Thoracic aorta (tissue), 2 donors: Measurements from ENCODE around the gene SYTL3. TPM values are rescaled to one million over a fixed set of nuclear protein-coding genes. Genes with fewer than 3 reads are reported as not detected.

Source experiments
- ATAC-seq: fragments of 150-250 bp; one replicate; pipeline ENCODE4 v1.8.0; 2017; ENCODE audit warnings: low read depth; ENCODE audit not compliant: insufficient number of reproducible peaks, low FRiP score
- DNase-seq: peaks from one replicate; pipeline ENCODE4 v3.0.0-alpha.2; 2020; ENCODE audit warnings: low spot score
- H3K27ac ChIP-seq, 2 donors: fragments of 200-600 bp; sonication (generic); 1 replicate in 1 of 2; 2 replicates in 1 of 2; pipeline ENCODE4 v1.5.1; 2016; ENCODE audit warnings: mild to moderate bottlenecking in 2 of 2, moderate library complexity in 2 of 2
- H3K27me3 ChIP-seq: fragments of 200-600 bp; sonication (generic); replicated peaks from 2 replicates; pipeline ENCODE4 v1.6.0; 2016; ENCODE audit warnings: mild to moderate bottlenecking; ENCODE audit not compliant: insufficient read depth
- H3K36me3 ChIP-seq: fragments of 200-600 bp; sonication (generic); one replicate; pipeline ENCODE4 v1.5.1; 2016
- H3K4me1 ChIP-seq, 2 donors: fragments of 200-600 bp; sonication (generic); 1 replicate in 1 of 2; 2 replicates in 1 of 2; pipeline versions ENCODE4 v1.5.1 to v1.6.0; 2016; ENCODE audit warnings: low read depth in 2 of 2, mild to moderate bottlenecking in 1 of 2; ENCODE audit not compliant: control insufficient read depth in 1 of 2
- H3K4me3 ChIP-seq: fragments of 200-600 bp; sonication (generic); 2 replicates; pipeline ENCODE4 v1.5.1; 2016; ENCODE audit warnings: mild to moderate bottlenecking
- H3K9me3 ChIP-seq: fragments of 200-600 bp; sonication (generic); 2 replicates; pipeline ENCODE4 v1.5.1; 2016
- total RNA-seq, 2 donors: library from RNA; depleted of rRNA; stranded (reverse); fragments of >200 nt; gene quantifications; one replicate each; pipeline versions ENCODE4 v1.1.0 to v1.2.3, GENCODE V29; 2016
- TF ChIP-seq, protein P1 (sequence below): fragments of 200-600 bp; sonication (generic); IDR thresholded peaks from one replicate; pipeline ENCODE4 v1.5.1; 2019; ENCODE audit warnings: antibody characterized with exemption

The SYTL3 gene
- total RNA-seq, 2 donors from 2014 or later, result 7.1 to 9.6 TPM

DNA sequence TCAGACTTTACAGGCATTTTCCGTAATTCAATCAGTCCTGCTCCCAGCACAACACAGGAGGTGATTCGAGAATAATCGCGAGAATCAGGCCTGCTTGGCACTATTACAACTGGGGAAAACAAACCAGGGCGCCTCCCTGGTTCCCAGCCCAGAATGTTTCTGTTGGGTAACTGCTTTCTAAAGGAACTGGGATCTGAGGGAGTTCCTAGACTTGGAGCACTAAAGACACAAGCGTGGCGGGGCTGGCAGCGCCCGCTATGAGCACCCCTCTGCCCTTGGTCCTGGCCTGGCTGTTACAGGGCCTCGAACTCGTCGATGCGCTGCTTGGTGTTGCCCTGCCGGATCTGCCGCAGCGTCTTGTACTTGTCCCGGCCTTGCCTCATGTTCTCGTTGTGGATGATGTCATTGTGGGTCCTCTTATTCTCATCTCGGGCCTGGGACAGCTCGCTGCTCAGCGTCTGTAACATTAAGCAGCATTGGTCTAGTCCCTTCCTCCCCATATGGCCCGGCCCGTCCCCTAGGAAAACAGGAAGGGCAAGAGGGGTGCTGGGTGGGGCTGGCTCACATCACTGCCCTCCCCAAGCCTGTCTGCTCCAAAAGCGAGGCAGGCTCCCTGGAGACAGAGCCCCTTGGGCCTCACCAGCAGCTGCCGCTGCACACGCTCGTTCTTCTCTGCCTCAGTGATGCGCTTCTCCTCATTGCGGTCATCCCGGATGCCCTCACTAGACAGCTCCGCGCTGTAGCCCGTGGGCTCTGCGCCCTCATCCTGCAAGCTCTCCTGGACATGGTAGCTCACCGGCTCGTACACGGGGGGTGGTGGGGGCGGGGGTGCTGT is 117.0 kb downstream of the SYTL3 start:
- Histone ChIP-seq H3K4me3 (no peak overlapping the region), H3K27me3 (no peaks in the 10 kb centered on the region), H3K36me3 (peaks cover 58% of the 10 kb centered on the region), H3K4me1 (peaks cover 3 to 19% of the 10 kb centered on the region in 2 donors), H3K27ac (no peak overlapping the region), H3K9me3 (no peaks in the 10 kb centered on the region)
- TF ChIP-seq, protein P1, sequence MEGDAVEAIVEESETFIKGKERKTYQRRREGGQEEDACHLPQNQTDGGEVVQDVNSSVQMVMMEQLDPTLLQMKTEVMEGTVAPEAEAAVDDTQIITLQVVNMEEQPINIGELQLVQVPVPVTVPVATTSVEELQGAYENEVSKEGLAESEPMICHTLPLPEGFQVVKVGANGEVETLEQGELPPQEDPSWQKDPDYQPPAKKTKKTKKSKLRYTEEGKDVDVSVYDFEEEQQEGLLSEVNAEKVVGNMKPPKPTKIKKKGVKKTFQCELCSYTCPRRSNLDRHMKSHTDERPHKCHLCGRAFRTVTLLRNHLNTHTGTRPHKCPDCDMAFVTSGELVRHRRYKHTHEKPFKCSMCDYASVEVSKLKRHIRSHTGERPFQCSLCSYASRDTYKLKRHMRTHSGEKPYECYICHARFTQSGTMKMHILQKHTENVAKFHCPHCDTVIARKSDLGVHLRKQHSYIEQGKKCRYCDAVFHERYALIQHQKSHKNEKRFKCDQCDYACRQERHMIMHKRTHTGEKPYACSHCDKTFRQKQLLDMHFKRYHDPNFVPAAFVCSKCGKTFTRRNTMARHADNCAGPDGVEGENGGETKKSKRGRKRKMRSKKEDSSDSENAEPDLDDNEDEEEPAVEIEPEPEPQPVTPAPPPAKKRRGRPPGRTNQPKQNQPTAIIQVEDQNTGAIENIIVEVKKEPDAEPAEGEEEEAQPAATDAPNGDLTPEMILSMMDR, result no peak
- ATAC-seq (no peak), DNase-seq (no peak)

DNA sequence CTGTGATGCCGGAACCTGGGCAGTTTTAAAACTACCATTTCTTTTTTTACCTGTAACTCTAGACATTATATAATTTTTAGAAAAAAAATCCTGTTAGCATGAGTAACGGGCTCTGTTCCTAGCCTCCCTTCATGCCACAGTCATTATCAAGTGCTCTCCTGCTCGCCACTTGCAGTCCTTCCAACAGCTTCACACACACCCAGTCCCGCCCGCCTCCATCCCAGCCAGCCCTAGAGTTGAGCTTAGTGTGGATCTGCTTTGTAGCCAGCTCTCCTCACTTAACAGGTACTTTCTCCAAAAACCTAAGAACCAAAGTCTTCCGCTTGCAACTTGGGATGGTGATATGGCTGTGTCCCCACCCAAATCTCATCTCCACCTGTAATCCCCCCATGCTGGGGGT is 117.9 kb downstream of the SYTL3 start:
- peaks cover 3 to 19% of the 10 kb centered on the region in 2 donors for H3K4me1 ChIP-seq
- H3K36me3 ChIP-seq, result peaks cover 66% of the 10 kb centered on the region
- no peak overlapping the region for H3K27ac ChIP-seq
- TF ChIP-seq, protein P1, result no peak
- ATAC-seq (no peak), DNase-seq (no peak)
- H3K9me3 ChIP-seq, result no peaks in the 10 kb centered on the region
- no peaks in the 10 kb centered on the region for H3K27me3 ChIP-seq
- H3K4me3 ChIP-seq, result no peak overlapping the region

DNA sequence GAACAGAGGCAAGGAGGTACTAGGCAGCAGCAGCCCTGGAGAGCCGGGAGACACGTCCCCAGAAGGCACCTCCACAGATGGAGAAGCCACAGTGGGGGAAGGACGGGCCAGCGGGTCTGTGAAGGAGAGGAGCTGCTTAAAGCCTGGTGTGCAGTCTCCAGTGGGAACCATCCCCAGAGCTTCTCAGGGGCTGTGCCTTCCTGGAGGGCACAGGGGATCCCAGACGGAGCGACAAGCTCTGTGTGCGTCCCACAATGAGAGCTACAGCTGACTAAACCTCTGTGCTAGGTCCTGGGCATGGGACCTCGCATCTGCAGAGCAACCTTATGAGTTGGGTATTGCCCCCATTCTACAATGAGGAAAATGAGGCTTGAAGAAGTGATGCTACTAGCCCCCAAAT is 118.6 kb downstream of the SYTL3 start:
- TF ChIP-seq, protein P1, result no peak
- ATAC-seq, result no peak
- H3K36me3 ChIP-seq, result peaks cover 68% of the 10 kb centered on the region

DNA sequence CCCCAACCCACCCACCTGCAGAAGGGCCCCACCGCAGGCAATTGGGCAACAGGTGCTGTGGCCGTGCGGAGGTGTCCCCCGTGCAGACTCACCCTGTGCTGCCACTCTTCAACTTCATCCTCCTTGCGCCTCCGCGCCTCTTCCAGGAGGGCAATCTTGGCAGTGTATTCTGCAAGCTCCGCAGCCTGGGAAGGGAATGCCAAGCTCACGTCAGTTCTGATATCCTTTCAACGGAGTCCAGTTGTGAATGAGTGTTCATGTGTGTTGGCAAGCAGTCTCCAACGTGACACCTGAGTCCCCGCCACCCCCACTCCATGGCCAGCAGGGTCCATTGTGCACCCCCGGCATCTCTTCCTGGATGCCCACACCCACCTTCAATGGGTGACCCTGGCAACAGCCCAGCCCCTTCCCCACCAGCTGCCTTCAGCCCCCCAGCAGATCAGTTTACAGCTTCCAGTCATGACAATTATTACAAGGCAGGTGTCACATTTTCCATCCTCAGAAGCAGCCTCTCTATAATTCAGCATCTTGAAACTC is 119.4 kb downstream of the SYTL3 start:
- Histone ChIP-seq H3K4me3 (no peak overlapping the region), H3K36me3 (peaks cover 68% of the 10 kb centered on the region), H3K27me3 (no peaks in the 10 kb centered on the region), H3K9me3 (no peaks in the 10 kb centered on the region), H3K4me1 (peaks cover 0 to 3% of the 10 kb centered on the region in 2 donors), H3K27ac (no peak overlapping the region)
- no peak for DNase-seq
- TF ChIP-seq, protein P1, result no peak
- ATAC-seq, result no peak

More for the DNA sequence above, 118.6 kb downstream of the SYTL3 start:
- H3K27ac ChIP-seq, result no peak overlapping the region
- H3K4me1 ChIP-seq, result peaks cover 3 to 12% of the 10 kb centered on the region in 2 donors
- no peak overlapping the region for H3K4me3 ChIP-seq
- no peaks in the 10 kb centered on the region for H3K9me3 ChIP-seq
- no peaks in the 10 kb centered on the region for H3K27me3 ChIP-seq
- DNase-seq, result no peak

DNA sequence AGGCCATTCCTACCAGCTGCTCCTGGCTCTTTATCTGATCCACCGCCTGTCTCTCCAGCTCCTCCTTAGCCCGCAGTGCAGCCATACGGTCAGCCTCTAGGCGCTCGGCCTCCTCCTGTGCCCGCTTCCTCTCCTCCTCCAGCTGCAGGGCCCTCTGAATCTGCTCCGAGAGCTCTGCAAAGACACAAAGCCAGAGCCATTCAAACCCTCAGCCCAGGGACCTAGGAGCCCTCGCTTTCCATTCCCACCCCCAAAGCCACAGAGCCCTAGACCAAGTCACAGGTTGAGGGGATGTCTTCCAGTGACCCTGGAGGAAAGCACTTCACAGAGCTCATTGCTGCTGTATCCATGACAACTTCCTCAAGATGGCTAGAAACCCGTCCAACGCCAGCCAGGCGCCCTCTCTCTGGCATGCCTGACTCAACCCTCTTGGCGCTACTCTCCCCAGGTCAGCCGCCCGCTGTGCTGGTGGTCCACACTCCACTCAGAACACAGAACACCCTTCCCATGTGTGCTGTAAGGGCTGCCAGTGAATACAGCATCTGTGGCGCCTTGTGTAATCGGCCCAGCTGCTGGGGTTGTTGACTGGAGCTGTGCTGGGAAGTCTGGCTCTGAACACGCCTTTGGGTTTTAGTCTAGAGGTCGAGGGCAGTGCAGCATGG is 120.0 kb downstream of the SYTL3 start:
- no peak overlapping the region for H3K4me3 ChIP-seq
- ATAC-seq (no peak), DNase-seq (no peak)
- H3K27me3 ChIP-seq, result no peaks in the 10 kb centered on the region
- H3K36me3 ChIP-seq, result peaks cover 64% of the 10 kb centered on the region
- H3K9me3 ChIP-seq, result no peaks in the 10 kb centered on the region
- TF ChIP-seq, protein P1, result no peak
- H3K27ac ChIP-seq, result no peak overlapping the region
- H3K4me1 ChIP-seq, result no peaks in the 10 kb centered on the region
